ENCODE measurements around the gene ZNF646.

Gene ZNF646

GRCh38 chr16:31108794-31109558 is 34.8 kb downstream of the ZNF646 start:
- DNase-seq = peak in 2 of 3 donors; percentile 19 to 30

GRCh38 chr16:31109622-31110021 is 35.4 kb downstream of the ZNF646 start:
- no peak for DNase-seq

GRCh38 chr16:31110106-31111034 is 36.1 kb downstream of the ZNF646 start:
- no peak for DNase-seq

GRCh38 chr16:31111881-31112466 is 37.8 kb downstream of the ZNF646 start:
- DNase-seq = no peak

GRCh38 chr16:31112711-31113110 is 38.5 kb downstream of the ZNF646 start:
- no peak for DNase-seq

- peak; percentile 90 to 96 (median 95) for DNase-seq
These were observed 39.2 kb downstream of the ZNF646 start for GRCh38 chr16:31113121-31114120.

GRCh38 chr16:31114468-31114867 is 40.2 kb downstream of the ZNF646 start:
- no peak for DNase-seq

- DNase-seq = peak; percentile 99 to 100 (median 99)
These were observed 43.4 kb downstream of the ZNF646 start, which contains the start of gene KAT8 for GRCh38 chr16:31117384-31118222. TSS of gene KAT8 (plus strand) at chr16:31117664. CDS start at chr16:31117682, 18 bp downstream.

GRCh38 chr16:31118223-31119155 is 44.3 kb downstream of the ZNF646 start:
- peak; percentile 82 to 97 (median 95) for DNase-seq

GRCh38 chr16:31120129-31120528 is 45.9 kb downstream of the ZNF646 start:
- no peak for DNase-seq

GRCh38 chr16:31125844-31126243 is 51.6 kb downstream of the ZNF646 start:
- no peak for DNase-seq

- no peak for DNase-seq
These were observed 53.0 kb downstream of the ZNF646 start for GRCh38 chr16:31127182-31127581.

GRCh38 chr16:31128711-31129567 is 54.7 kb downstream of the ZNF646 start:
- DNase-seq = peak; percentile 83 to 92 (median 88)

GRCh38 chr16:31129568-31130335 is 55.5 kb downstream of the ZNF646 start:
- DNase-seq = peak; percentile 77 to 84 (median 83)

- DNase-seq = peak; percentile 51 to 68 (median 56)
These were observed 56.2 kb downstream of the ZNF646 start for GRCh38 chr16:31130336-31130891.

GRCh38 chr16:31130899-31131298 is 56.7 kb downstream of the ZNF646 start:
- no peak for DNase-seq

GRCh38 chr16:31131416-31131815 is 57.2 kb downstream of the ZNF646 start:
- no peak for DNase-seq

- no peak for DNase-seq
These were observed 57.6 kb downstream of the ZNF646 start for GRCh38 chr16:31131841-31132271.

Data from suppressor macrophage treated with lipopolysaccharide for 1 hour (primary cell).